SU-DHL-6 (cell line): ENCODE data around the gene ITSN2.

ENCODE experiments used
- EZH2phosphoT487 ChIP-seq: fragments of 200-600 bp; sonication (generic), shearing (Covaris generic); conservative IDR thresholded peaks from 2 replicates; pipeline ENCODE4 v1.6.1; 2018; ENCODE audit warnings: mild to moderate bottlenecking, antibody characterized with exemption, low read length, moderate library complexity, mixed read lengths
- TF ChIP-seq, protein P1 (sequence below): fragments of 200-600 bp; sonication (generic); IDR thresholded peaks from one replicate; pipeline ENCODE4 v1.5.1; 2017; ENCODE audit warnings: antibody characterized with exemption, mild to moderate bottlenecking, low read length, moderate library complexity; ENCODE audit not compliant: insufficient read depth, poor library complexity, severe bottlenecking

DNA sequence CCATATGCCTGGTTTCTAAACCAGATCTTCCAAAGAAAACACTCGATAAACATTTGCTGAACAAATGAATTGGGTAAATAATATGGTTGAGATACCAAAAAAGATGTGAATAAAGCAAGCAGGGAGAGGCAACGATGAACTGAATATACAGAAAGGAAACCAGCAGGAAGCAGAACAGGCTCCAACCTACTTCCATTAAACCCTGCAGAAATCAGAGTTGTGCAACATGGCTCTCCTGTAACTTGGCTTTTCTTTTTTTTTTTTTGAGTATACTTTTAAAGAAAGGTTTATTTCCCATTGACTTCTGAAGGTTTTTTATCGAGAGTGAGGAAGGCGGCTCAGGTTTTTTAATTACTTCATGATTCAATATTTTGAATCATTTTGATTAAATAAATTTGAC lies 23.5 kb downstream of the ITSN2 start:
- TF ChIP-seq, protein P1, sequence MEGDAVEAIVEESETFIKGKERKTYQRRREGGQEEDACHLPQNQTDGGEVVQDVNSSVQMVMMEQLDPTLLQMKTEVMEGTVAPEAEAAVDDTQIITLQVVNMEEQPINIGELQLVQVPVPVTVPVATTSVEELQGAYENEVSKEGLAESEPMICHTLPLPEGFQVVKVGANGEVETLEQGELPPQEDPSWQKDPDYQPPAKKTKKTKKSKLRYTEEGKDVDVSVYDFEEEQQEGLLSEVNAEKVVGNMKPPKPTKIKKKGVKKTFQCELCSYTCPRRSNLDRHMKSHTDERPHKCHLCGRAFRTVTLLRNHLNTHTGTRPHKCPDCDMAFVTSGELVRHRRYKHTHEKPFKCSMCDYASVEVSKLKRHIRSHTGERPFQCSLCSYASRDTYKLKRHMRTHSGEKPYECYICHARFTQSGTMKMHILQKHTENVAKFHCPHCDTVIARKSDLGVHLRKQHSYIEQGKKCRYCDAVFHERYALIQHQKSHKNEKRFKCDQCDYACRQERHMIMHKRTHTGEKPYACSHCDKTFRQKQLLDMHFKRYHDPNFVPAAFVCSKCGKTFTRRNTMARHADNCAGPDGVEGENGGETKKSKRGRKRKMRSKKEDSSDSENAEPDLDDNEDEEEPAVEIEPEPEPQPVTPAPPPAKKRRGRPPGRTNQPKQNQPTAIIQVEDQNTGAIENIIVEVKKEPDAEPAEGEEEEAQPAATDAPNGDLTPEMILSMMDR, result no peak
- no peak for TF ChIP-seq EZH2phosphoT487
